ENCODE data around the gene GLP2R.

DNA sequence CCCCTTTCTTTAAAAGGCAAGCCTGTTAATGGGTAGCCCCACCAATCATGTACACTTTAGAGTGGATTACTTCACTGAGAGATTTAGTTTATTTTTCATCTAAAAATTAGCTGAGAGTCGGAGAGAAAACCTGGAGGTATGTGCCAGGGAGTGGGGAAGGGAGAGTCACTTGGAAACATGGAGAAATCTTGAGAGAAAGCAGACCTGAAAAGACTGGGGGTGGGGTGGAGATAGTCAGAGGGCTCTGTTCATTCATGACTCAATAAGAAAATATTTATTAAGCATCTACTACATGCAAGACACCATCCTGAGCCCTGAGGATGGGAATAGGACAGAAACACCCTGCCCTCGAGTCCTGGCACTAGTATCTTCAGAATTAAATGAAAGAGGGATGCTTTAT lies 106.8 kb downstream of the GLP2R start:
- TF ChIP-seq, protein P1, sequence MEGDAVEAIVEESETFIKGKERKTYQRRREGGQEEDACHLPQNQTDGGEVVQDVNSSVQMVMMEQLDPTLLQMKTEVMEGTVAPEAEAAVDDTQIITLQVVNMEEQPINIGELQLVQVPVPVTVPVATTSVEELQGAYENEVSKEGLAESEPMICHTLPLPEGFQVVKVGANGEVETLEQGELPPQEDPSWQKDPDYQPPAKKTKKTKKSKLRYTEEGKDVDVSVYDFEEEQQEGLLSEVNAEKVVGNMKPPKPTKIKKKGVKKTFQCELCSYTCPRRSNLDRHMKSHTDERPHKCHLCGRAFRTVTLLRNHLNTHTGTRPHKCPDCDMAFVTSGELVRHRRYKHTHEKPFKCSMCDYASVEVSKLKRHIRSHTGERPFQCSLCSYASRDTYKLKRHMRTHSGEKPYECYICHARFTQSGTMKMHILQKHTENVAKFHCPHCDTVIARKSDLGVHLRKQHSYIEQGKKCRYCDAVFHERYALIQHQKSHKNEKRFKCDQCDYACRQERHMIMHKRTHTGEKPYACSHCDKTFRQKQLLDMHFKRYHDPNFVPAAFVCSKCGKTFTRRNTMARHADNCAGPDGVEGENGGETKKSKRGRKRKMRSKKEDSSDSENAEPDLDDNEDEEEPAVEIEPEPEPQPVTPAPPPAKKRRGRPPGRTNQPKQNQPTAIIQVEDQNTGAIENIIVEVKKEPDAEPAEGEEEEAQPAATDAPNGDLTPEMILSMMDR (IDR thresholded peaks at IDR 0.05; ENCODE audit: insufficient read depth, low read length), result no peak
- TF ChIP-seq REST (IDR thresholded peaks at IDR 0.05; ENCODE audit: insufficient replicate concordance, low read depth) (no peak), SPI1 (IDR thresholded peaks at IDR 0.05; ENCODE audit: borderline replicate concordance, low read depth) (no peak)
